Fibroblast of pulmonary artery (primary cell): ENCODE data around the gene VTI1A.
A peak's percentile ranks its signal among the peaks of the same experiment; 100 is the strongest.

Source experiments
- DNase-seq: peaks from one replicate; pipeline ENCODE4 v3.0.0-alpha.2; 2010; ENCODE audit warnings: low read depth
- H3K4me3 ChIP-seq: replicated peaks from 2 replicates; pipeline ENCODE4 v1.5.1; 2011; ENCODE audit warnings: low read depth, mild to moderate bottlenecking, control low read depth, low read length, moderate library complexity
- TF ChIP-seq, protein P1 (sequence below): IDR thresholded peaks from 2 replicates; pipeline ENCODE4 v1.5.1; 2011; ENCODE audit warnings: mild to moderate bottlenecking, control low read depth, low read length, inconsistent platforms; ENCODE audit errors: missing control alignments

The VTI1A gene

DNA sequence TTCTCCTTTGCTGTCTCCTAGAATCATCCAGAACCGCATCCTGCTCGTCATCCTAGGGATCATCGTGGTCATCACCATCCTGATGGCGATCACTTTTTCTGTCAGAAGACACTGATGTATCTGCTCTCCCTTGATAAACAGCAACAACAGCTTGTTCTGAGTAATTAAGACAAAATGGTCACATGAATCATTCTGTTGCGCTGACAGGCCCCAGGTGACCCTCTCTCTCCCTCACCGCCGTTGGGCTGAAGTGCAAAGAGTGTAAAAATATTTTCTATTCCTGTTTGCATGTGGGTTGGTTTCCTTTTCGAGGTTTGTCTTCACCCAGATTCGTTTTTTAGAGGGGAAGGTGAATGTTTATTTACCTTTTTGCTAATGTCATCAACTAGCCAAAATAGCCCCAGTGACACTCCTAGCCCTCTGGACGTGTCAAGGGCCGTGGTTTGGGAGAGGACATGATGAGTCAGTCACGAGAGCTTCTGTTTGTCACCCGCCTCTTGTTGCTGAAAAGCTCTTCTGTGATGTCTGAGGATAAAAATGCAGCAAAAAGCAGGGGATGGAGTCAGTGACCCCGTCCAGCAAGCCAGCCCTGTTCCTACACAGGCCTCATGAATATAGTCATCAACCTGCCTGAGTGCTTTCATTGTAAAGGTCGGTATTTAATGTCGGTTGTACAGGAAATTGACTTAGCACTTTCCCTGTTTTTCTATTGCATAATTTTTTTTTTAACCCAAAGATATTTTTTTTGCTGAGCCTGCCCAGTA lies 368.4 kb downstream of the VTI1A start:
- TF ChIP-seq, protein P1, sequence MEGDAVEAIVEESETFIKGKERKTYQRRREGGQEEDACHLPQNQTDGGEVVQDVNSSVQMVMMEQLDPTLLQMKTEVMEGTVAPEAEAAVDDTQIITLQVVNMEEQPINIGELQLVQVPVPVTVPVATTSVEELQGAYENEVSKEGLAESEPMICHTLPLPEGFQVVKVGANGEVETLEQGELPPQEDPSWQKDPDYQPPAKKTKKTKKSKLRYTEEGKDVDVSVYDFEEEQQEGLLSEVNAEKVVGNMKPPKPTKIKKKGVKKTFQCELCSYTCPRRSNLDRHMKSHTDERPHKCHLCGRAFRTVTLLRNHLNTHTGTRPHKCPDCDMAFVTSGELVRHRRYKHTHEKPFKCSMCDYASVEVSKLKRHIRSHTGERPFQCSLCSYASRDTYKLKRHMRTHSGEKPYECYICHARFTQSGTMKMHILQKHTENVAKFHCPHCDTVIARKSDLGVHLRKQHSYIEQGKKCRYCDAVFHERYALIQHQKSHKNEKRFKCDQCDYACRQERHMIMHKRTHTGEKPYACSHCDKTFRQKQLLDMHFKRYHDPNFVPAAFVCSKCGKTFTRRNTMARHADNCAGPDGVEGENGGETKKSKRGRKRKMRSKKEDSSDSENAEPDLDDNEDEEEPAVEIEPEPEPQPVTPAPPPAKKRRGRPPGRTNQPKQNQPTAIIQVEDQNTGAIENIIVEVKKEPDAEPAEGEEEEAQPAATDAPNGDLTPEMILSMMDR: no peak
- DNase-seq: peak; percentile 54
- H3K4me3 ChIP-seq: no peak overlapping the region

DNA sequence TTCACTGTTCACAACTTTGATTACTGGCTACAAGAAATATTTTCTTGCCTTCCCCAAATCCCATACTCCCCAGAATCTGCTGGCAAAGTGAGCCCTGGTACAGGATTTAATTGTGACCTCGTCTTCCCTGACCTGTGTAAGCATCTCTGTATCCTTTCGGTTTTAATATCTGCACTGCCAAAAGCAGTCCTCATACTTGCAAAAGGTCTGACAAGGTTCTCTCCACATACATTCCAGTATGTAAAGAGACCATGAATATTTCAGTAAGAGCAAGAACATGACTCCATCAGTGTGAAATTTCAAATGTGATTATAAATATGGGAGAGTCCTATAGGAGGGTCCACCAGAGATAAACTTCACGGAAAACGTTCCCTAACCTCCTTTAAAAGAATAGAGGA lies 369.0 kb downstream of the VTI1A start:
- TF ChIP-seq, protein P1: no peak
- H3K4me3 ChIP-seq: no peak overlapping the region

DNA sequence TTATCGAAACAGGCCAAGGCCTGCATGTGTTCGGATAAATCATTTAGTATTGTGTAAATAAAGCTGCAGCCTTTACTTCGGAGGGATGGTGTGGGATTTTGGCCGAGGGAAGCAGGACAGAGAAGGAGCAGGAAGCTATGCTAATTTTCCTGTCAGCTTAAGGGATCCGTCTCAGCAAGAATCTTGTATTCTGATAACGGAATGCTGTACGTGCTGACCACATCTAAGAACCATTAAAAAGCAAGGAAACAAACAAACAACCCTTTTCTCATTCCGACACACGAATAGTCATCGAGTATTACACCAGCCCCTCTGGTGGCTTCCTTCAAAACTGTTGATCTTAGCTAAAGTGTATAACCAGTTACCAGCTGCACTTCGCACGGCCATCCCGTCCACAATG lies 369.9 kb downstream of the VTI1A start:
- DNase-seq: no peak
- TF ChIP-seq, protein P1: no peak
- no peak overlapping the region for H3K4me3 ChIP-seq

More for the DNA sequence above, 369.0 kb downstream of the VTI1A start:
- no peak for DNase-seq

DNA sequence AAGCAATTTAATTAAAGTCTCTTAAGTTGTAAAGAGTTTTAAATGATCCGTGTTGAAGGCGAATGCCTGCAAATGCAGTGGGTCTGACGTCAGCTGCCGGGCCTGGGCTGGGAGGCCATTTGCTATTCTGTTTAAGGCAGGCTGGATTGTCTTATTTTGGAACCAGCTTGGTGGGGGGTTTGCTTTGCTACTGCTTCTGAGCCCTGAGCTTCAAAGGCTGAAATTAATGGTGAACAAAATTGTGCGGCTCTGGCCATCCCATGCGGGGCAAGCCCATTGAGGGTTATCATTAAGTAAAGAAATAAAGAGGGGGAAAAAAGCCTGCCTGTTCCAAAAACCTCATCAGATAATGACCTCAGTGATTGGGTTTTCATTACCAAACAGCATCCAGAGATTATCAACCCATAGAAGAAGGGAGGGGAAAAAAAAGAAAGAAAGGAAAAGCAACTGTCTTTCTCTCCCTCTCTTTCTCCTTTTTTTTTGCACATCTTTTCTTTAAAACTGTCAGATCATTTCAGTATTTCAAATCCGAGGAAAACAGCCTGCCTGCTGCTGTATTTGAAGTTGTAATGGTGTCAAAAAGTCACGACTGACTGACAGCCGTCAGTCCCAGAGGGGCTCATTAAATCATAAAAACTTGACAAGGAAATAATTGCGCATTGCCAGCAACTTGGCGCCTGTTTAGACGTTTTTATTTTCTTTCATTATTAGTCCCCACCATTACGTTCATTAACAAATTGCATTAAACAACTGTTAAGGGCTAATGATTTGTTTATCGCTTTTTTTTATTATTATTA lies 371.2 kb downstream of the VTI1A start:
- DNase-seq: no peak
- TF ChIP-seq, protein P1: no peak

DNA sequence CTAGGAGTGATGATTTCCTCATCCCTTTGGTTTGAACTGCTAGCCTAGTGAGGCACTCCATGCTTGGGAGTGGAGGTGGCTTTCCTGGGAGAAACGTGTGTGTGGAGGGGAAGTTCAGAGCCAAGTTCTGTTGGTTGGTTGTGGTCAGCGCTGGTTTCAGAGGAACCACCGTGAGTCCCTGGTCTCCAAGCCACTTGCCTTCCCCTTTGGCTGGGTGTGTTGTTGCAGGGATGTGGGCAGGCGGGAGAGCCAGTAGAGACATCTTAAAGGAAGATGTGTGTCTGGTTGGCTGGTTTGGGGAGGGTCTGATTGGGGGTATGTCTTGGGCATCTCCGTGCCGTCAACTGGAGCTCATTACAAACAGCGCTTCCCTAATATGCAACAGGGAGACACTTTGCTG lies 372.2 kb downstream of the VTI1A start:
- TF ChIP-seq, protein P1: no peak
- H3K4me3 ChIP-seq: no peak overlapping the region
- no peak for DNase-seq

More for the DNA sequence above, 371.2 kb downstream of the VTI1A start:
- no peak overlapping the region for H3K4me3 ChIP-seq

DNA sequence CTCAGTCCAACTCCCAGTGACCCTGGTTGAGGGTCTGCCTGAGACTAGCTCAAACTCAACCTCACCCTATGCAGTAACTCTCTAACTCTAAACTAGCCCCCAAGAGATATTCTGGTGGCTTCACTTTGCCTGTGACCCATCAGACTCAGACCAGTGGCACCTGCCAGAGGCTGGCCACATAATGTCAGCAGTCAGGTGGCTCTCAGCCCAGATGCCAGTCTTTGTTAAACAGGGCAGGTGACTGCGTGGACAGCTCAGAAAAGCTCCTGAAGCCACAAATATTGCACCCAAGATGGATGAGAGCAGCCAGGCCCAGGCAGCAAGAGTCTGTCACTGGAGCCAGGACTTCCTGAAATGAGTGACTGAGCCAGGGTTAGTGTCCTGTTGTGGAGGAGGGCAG lies 373.3 kb downstream of the VTI1A start:
- no peak overlapping the region for H3K4me3 ChIP-seq
- TF ChIP-seq, protein P1: no peak
- no peak for DNase-seq
